VCaP (cell line): ENCODE measurements around the gene MATN1.

Experiments
- H3K27ac ChIP-seq: fragments of 450-650 bp; 2 replicates; pipeline ENCODE4 v1.5.1; 2017
- TF ChIP-seq, protein P1 (sequence below): fragments of 450-650 bp; conservative IDR thresholded peaks from 2 replicates; pipeline ENCODE4 v1.5.1; 2017; ENCODE audit warnings: mild to moderate bottlenecking, moderate library complexity

Gene MATN1

GRCh38 chr1:30764939-30765555 lies 41.7 kb upstream of the MATN1 start:
- no peak overlapping the region for H3K27ac ChIP-seq
- TF ChIP-seq, protein P1, sequence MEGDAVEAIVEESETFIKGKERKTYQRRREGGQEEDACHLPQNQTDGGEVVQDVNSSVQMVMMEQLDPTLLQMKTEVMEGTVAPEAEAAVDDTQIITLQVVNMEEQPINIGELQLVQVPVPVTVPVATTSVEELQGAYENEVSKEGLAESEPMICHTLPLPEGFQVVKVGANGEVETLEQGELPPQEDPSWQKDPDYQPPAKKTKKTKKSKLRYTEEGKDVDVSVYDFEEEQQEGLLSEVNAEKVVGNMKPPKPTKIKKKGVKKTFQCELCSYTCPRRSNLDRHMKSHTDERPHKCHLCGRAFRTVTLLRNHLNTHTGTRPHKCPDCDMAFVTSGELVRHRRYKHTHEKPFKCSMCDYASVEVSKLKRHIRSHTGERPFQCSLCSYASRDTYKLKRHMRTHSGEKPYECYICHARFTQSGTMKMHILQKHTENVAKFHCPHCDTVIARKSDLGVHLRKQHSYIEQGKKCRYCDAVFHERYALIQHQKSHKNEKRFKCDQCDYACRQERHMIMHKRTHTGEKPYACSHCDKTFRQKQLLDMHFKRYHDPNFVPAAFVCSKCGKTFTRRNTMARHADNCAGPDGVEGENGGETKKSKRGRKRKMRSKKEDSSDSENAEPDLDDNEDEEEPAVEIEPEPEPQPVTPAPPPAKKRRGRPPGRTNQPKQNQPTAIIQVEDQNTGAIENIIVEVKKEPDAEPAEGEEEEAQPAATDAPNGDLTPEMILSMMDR = no peak

DNA sequence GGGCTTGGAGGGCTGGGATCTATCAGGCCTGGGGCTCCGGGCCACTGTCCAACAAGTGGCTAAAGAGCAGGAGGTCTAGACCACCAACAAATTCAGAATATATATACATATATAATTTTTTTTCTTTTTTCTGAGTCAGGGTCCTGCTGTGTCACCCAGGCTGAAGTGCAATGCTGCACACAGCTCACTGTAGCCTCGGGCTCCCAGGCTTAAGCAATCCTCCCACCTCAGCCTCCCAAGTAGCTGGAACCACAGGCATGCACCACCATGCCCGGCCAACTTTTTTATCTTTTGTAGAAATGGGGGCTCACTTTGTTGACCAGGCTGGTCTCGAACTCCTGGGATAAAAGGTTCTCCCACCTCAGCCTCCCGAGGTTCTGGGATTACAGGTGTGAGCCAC lies 41.0 kb upstream of the MATN1 start:
- TF ChIP-seq, protein P1 = no peak
- no peak overlapping the region for H3K27ac ChIP-seq

GRCh38 chr1:30763651-30764248 lies 40.4 kb upstream of the MATN1 start:
- TF ChIP-seq, protein P1 = no peak
- H3K27ac ChIP-seq = no peak overlapping the region

- TF ChIP-seq, protein P1 = no peak
Measured at GRCh38 chr1:30762930-30763650, 39.7 kb upstream of the MATN1 start.

DNA sequence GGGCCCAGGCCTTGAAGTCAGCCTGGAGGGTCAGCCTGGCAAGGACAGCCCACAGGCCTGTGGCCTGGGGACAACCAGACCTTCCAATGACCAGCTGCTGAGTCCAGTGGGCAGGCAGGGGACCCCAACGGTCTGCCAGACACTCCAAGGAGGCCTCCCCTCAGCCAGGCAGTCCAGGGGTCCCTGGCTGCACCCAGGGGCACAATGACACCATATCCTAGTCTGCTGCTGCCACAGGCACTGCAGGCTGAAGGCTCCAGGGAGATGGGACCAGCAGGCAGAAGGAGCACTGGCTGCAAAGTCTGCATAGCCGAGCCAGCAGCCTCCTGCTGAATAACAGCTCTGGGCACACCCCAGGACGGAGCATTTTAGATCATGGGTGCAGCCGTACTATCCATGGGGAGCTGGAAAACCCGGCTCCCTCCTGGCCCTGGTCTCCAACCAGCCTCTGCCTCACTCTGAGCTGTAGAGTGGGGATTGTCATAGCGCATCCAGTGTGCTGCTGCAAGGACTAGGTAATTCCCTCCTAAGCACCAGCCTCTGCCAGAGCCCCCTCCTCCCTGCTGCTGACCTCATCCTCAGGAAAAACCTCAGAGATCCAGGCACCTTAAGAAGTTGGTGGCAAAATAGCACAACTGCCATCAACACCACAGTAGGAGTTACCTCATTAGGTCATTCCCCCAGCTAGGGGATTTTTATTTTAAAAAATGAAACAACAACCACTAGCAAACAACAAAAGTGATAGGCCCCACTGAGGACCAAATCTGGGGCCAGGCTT lies 39.0 kb upstream of the MATN1 start:
- TF ChIP-seq, protein P1 = no peak
- H3K27ac ChIP-seq = no peak overlapping the region

More at GRCh38 chr1:30762930-30763650, 39.7 kb upstream of the MATN1 start:
- no peak overlapping the region for H3K27ac ChIP-seq

DNA sequence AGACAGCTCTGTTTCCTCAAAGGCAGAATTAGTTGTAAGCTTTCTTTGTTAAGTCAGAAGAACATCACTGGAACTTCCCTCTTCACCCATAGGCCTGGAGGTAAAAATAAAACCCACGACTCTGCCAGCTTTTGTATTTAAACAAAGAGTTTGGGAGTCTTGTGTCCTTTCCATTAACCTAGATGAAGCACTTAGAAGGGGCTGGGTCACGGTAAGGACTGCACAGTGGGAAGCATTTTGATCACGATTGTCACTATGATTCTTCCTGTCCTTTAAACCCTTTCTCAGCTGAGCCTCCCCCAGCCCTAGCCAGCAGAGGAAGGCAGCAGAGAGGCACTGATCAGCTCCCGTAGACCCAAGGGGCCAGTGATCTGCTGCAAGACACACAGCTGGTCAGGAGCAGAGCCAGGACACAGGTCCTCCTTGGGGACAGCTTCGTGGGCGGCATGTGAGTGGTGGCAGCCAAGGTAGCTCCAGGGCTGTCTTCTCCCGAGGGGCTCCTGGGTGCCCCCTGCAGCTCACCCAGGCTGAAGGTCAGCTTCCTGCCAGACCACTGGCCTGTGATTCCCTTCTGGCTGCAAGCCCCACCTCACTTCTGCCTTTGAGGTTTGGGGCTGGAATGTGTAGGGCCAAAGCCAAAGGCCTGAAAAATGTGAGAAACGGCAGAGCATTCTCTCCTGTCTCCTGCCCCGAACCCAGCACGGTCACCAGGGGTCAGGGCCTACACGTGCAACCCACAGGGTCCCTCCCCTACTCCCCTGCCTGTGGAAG lies 38.2 kb upstream of the MATN1 start:
- TF ChIP-seq, protein P1 = no peak
- H3K27ac ChIP-seq = no peak overlapping the region
